NCI-H226 (cell line): ENCODE measurements around the gene MAFF.
"Not testable (repeated sequence)": the region's sequence is repeated elsewhere in the genome, so short reads cannot be mapped to it uniquely, and the experiment has no call there.

ENCODE experiments used
- DNase-seq: peaks from one replicate; pipeline ENCODE4 v3.0.0-alpha.2; 2015

The MAFF gene

GRCh38 chr22:38201711-38202436 lies at the start of gene MAFF:
TSS of gene MAFF (plus strand) at chr22:38201994. CDS start at chr22:38213854, 11,860 bp downstream.
- DNase-seq: peak; percentile 75

GRCh38 chr22:38153821-38154562 lies 47.8 kb upstream of the MAFF start:
- DNase-seq: no peak

- not testable (repeated sequence) for DNase-seq
Measured at GRCh38 chr22:38154563-38154915, 47.3 kb upstream of the MAFF start.

- no peak for DNase-seq
Measured at GRCh38 chr22:38155703-38156102, 46.1 kb upstream of the MAFF start.

GRCh38 chr22:38162881-38163843 lies 38.6 kb upstream of the MAFF start:
- no peak for DNase-seq

- no peak for DNase-seq
Measured at GRCh38 chr22:38163844-38164550, 37.8 kb upstream of the MAFF start.

DNA sequence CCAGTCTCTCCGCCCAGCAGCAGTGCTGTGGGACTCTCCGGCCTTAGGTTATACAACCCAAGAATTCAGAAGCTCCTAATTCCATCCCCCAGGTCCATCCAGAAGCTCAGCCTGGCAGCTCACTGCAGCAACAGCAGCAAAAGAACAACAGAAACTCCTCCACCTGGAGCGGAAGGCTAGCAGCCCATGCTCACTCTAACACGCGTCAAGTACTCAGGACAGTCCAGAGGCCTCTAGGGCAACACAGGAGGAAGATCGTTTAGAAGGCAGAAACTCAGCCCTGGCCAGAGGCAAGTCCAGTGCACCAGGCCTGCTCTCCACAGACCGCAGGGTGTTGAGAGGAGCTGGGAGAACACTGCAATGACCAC lies 37.3 kb upstream of the MAFF start:
- DNase-seq: no peak

- DNase-seq: no peak
Measured at GRCh38 chr22:38165922-38166593, 35.7 kb upstream of the MAFF start.

DNA sequence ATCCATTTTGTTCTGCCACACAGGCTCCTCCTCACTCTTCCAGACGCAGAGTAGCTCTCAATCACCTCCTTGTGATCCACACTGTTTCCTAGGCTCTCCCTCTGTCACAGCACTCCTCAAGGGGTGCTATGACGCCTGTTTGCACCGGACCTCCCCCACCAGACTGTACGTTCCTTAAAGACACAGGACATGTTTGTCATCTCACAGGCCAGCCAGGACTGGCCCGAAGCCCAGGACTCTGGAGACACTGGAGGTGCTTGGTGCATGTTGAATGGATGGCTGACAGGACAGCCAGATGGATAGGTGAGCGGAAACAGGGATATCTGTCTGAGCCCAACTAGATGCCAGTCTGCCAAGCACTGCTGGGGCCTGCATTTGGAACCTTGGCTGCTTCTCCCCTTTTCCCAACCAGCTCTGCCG lies 33.8 kb upstream of the MAFF start:
- DNase-seq: no peak

GRCh38 chr22:38169116-38169515 lies 32.7 kb upstream of the MAFF start:
- no peak for DNase-seq

GRCh38 chr22:38170469-38170868 lies 31.3 kb upstream of the MAFF start:
- DNase-seq: no peak

GRCh38 chr22:38171927-38172831 lies 29.6 kb upstream of the MAFF start:
- no peak for DNase-seq

DNA sequence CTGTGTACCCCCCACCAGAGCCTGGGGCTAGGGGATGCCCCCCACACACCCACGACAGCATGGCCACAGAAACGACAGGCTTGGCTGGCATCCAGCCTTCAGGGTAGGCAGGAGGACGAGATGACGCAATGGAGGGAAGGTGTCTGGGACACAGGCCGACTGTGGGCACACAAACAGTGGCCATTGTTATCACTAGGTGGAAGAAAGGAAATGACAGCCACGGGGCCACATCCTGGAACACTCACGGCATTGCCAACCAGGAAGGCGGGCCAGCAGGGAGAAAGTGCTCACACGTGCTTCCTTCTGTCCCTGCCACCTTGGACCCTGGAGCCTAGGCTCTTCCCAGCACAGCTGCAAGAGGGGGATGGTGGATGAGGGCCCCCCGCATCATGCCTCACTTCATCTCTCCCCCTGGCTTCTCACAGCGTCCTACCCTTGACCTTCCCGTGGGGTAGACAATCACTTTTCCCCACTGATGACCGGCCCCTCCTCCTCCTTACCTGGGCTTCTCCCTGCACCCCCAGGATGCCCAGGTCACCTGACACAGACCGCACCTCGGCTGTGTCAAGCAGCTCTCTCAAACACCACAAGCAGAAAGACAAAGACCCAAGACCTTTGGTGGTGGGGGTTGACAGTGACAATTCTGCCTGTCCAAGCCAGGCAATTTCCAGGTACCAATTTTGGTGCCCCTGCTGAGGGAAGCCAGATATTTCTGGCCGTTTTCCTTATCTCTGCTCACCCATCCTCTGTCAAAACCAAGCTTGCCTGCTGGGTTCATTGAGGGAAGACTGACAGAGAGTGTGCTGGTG lies 28.8 kb upstream of the MAFF start:
- no peak for DNase-seq

- no peak for DNase-seq
Measured at GRCh38 chr22:38173641-38173906, 28.2 kb upstream of the MAFF start.

DNA sequence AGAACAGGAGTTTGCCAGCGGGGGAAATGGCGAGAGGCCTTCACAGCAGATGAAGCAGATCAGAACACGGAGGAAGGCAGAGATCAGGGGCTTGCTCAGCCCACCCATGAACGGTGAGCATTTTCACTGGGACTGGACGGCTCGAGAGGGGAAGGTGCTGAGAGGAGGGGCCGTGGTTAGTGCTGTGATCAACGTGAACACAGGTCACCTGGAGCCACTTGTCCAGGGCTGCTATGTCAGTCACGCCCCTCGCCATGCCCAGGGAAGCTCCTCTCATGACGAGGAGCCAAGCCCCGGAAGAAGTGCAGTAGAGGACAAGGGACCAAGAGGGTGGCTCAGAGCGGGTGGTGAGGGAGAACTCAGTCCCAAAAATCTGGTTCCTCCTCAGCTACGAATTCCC lies 27.2 kb upstream of the MAFF start:
- no peak for DNase-seq

GRCh38 chr22:38175206-38176118 lies 26.3 kb upstream of the MAFF start:
- no peak for DNase-seq

GRCh38 chr22:38176170-38176741 lies 25.5 kb upstream of the MAFF start:
- no peak for DNase-seq

- DNase-seq: no peak
Measured at GRCh38 chr22:38177044-38177443, 24.8 kb upstream of the MAFF start.

- not testable (repeated sequence) for DNase-seq
Measured at GRCh38 chr22:38177571-38177925, 24.2 kb upstream of the MAFF start.
